ENCODE results near the gene UQCC3.
"Not testable (repeated sequence)": the region's sequence is repeated elsewhere in the genome, so short reads cannot be mapped to it uniquely, and the experiment has no call there.

GRCh38 chr11:62675415-62675814 is 3.9 kb downstream of the UQCC3 start:
- TF ChIP-seq EZH2 (IDR thresholded peaks at IDR 0.05; ENCODE audit: insufficient read depth, poor library complexity, severe bottlenecking); EZH2phosphoT487 (IDR thresholded peaks at IDR 0.05; ENCODE audit: insufficient read depth, low read depth): not testable (repeated sequence)

Measured in GM23248 (cell line).